MV-4-11 (cell line): Measurements from ENCODE around the gene NRCAM.
"Not testable (repeated sequence)": the region's sequence is repeated elsewhere in the genome, so short reads cannot be mapped to it uniquely, and the experiment has no call there.

Experiments used
- DNase-seq: peaks from one replicate; lab custom pipeline; 2025; lab: John Stamatoyannopoulos, UW

Gene NRCAM

DNA sequence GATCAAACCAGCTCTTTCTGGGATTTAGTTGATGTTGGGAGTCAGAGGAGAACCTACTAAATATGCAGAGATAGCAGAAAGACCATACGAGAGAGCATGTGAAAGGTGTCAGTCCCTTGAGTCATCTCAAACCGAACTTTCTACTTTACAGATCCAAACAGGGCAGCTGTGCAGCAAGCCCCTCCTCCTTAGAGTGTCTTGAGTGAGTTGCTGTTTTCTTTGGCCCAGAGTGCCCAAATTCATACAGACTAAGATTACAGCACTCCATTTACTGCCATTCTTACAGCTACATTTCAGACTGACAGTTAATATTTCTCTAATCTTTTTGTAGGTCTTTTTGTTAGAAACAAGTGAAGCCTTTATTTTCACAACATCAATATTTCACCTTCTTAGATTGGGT, 53.4 kb downstream of the NRCAM start:
- no peak for DNase-seq

DNA sequence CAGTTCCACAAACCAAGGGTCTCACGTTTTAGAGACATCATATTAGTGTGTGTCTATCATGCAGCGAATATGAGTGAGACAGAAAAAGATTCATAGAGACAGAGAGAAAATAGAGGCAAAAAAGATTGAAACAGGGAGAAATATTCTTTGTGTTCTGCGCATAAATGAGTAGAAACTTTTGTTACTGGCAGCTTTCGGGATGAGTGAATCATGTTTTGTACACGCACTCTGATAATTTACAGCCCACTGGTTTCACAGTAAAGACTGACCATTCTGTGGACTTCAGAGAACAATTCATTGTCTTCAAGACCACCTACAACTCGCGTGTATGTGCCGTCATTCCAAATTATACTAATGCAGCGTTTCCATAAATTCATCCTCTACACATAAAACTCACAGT, 60.2 kb downstream of the NRCAM start:
- DNase-seq = no peak

GRCh38 chr7:108395426-108395825, 60.8 kb downstream of the NRCAM start:
- DNase-seq = no peak

GRCh38 chr7:108393097-108393496, 63.1 kb downstream of the NRCAM start:
- DNase-seq = not testable (repeated sequence)

- not testable (repeated sequence) for DNase-seq
Observed at GRCh38 chr7:108387686-108388085, 68.5 kb downstream of the NRCAM start.

GRCh38 chr7:108385834-108386422, 70.3 kb downstream of the NRCAM start:
- no peak for DNase-seq

DNA sequence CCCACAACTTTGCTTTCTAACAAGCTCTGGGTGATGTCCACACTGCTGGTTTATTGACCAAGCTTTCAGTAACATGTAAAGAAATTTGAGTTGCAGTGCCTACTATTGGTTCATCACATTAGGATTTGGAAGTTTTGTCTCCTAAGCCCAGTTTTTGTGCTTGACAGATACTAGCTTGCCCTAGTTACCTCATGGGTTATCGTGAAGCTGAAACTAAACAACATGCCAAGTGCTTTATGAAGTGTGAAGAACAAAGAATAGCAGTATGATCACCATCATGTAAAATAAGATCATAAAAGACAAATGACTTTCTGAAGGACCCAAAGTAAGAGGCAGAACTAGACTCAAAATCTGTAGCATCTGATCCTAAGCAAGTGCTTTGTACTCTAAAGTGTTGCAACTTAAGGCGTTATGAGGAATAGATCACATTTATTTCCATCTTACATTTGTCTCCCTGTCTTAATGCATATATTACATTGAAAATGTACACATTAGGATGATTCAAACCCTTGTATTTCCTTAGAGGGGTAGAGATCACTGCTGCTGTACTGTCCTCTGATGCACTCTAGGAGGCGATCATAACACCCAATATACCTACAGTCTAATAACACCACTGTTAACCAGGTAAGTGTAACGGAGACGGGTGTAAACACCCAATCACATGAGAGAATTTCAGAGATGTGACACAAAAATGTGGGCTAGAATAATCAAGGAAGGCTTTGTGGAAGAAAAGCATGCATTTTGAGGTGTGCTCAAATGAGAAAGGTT, 71.3 kb downstream of the NRCAM start:
- DNase-seq = no peak

GRCh38 chr7:108382932-108383331, 73.3 kb downstream of the NRCAM start:
- no peak for DNase-seq

GRCh38 chr7:108380517-108380916, 75.7 kb downstream of the NRCAM start:
- no peak for DNase-seq

- no peak for DNase-seq
Observed at GRCh38 chr7:108376206-108376605, 80.0 kb downstream of the NRCAM start.

DNA sequence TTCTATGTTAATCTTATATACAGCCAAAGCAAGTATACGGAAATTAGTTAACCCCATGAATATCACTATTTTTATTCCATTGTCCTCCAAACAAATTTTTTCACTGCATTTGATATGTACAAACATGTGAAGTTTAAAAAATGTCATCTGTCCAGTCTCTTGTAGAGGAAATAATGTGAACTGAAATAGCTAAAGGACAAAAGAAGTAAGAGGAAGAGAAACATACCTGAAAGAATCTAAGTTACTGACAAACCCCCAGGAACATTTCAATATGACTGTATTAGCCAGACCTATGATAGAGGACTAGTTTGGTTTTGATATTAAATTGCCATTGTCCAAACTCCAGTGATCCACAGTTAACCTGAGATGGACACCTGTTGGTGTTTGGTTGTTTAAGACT, 80.6 kb downstream of the NRCAM start:
- DNase-seq = no peak

DNA sequence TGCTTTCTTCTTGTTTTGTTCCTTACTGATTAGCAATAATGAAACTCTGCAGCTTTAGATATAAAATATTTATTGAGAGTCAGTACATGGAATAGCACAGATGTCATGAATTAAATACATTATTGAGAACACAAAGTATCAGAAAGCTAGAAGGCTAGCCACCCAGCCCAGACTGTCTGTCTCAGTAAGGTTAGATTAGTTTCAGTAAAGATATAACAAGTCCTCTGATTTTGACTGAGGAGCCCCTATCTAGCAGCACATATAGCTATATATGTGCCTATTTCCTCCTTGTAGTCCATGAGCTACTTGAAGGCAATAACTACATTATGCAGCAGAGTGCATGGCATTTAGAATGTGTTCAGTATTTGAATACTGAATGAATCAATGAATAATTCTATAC, 81.3 kb downstream of the NRCAM start:
- DNase-seq = no peak

- DNase-seq = no peak
Observed at GRCh38 chr7:108372618-108373017, 83.6 kb downstream of the NRCAM start.

GRCh38 chr7:108370616-108371015, 85.6 kb downstream of the NRCAM start:
- DNase-seq = no peak

DNA sequence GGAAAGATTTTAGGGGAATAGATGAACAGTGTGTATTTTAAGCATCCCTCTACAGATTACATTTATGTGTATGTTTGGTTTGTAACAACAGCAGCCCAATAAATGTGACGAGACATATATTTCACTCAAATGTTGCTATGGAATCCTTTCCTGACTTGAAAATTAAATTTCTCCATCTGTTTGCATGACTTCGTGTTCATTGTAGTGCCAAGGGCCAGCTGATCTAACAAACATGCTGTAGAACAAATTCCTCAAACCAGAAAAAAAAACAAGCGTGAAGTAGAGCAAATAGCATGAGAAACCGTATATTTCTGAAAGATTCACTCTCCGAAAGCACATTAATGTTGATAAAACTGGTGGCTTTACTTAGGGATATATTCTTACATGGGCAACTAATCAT, 87.8 kb downstream of the NRCAM start:
- no peak for DNase-seq

- DNase-seq = no peak
Observed at GRCh38 chr7:108367946-108368345, 88.3 kb downstream of the NRCAM start.

- DNase-seq = no peak
Observed at GRCh38 chr7:108367314-108367713, 88.9 kb downstream of the NRCAM start.

DNA sequence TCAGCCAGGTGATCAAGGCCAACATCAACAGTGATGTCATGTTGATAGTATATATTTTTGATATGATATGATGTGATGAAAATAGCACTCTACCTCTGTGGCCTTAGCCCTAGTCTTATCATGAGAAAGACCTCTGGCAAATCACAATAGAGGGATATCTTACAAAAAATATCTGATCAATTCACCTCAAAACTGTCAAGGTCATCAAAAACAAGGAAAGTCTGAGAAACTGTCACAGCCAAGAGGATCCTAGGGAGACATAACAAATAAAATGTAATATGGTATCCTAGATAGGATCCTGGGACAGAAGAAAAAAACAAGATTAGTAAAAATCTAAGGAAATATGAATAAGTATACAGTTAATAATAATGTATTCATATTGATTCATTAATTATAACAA, 92.6 kb downstream of the NRCAM start:
- no peak for DNase-seq

GRCh38 chr7:108360058-108360800, 96.0 kb downstream of the NRCAM start:
- peak; percentile 42 for DNase-seq

- DNase-seq = no peak
Observed at GRCh38 chr7:108358553-108358952, 97.7 kb downstream of the NRCAM start.

- no peak for DNase-seq
Observed at GRCh38 chr7:108351729-108352131, 104.5 kb downstream of the NRCAM start.

DNA sequence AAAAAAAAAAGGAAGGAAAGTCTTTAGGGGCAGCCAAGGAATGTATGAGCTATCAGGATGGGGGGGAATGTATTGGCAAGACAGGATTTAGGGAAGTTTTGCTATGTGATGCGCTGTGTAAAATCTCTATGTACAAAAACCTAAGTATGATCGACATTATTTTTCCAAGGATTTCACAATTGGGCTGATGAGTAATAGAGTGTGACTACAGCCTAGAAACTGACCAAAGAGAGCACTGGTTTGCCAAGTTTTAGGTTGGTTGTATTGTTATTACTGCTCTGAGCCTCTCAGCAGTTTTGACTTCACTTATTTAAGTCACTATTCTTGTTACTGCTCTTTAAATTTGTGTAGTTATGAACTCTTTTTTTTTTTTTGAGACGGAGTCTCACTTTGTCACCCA, 107.3 kb downstream of the NRCAM start:
- DNase-seq = no peak

GRCh38 chr7:108347616-108348015, 108.6 kb downstream of the NRCAM start:
- DNase-seq = no peak
